Parathyroid adenoma (tissue), 2 donors: ENCODE results near the gene SCFD2.

Experiments used
- H2AFZ ChIP-seq: fragments of 300-600 bp; sonication (generic); one replicate; pipeline ENCODE4 v1.7.0; 2017; ENCODE audit warnings: antibody characterized with exemption, mild to moderate bottlenecking
- H3K27ac ChIP-seq: fragments of 300-600 bp; sonication (generic); one replicate; pipeline ENCODE4 v1.7.0; 2017
- H3K27me3 ChIP-seq: fragments of 300-600 bp; sonication (generic); one replicate; pipeline ENCODE4 v1.7.0; 2017; ENCODE audit warnings: low read length; ENCODE audit not compliant: control insufficient read depth, insufficient read depth
- H3K36me3 ChIP-seq: fragments of 300-600 bp; sonication (generic); one replicate; pipeline ENCODE4 v1.7.0; 2017; ENCODE audit warnings: low read length; ENCODE audit not compliant: control insufficient read depth, insufficient read depth
- H3K4me1 ChIP-seq: fragments of 300-600 bp; sonication (generic); one replicate; pipeline ENCODE4 v1.7.0; 2017; ENCODE audit warnings: control low read depth
- H3K4me2 ChIP-seq: fragments of 300-600 bp; sonication (generic); one replicate; pipeline ENCODE4 v1.7.0; 2017; ENCODE audit warnings: low read length
- H3K4me3 ChIP-seq: fragments of 300-600 bp; sonication (generic); one replicate; pipeline ENCODE4 v1.7.0; 2017; ENCODE audit warnings: low read depth, low read length
- H3K79me2 ChIP-seq: fragments of 300-600 bp; sonication (generic); one replicate; pipeline ENCODE4 v1.7.0; 2017; ENCODE audit warnings: control low read depth
- H3K9ac ChIP-seq: fragments of 300-600 bp; sonication (generic); one replicate; pipeline ENCODE4 v1.7.0; 2017; ENCODE audit warnings: mild to moderate bottlenecking
- H3K9me3 ChIP-seq: fragments of 300-600 bp; sonication (generic); one replicate; pipeline ENCODE4 v1.7.0; 2017; ENCODE audit warnings: low read length; ENCODE audit not compliant: control insufficient read depth
- CTCF ChIP-seq: fragments of 300-600 bp; sonication (generic); IDR thresholded peaks from one replicate; pipeline ENCODE4 v1.7.0; 2017; ENCODE audit warnings: antibody characterized with exemption, mild to moderate bottlenecking
- donor health status: primary hyperparathyroidism.

SCFD2 gene

DNA sequence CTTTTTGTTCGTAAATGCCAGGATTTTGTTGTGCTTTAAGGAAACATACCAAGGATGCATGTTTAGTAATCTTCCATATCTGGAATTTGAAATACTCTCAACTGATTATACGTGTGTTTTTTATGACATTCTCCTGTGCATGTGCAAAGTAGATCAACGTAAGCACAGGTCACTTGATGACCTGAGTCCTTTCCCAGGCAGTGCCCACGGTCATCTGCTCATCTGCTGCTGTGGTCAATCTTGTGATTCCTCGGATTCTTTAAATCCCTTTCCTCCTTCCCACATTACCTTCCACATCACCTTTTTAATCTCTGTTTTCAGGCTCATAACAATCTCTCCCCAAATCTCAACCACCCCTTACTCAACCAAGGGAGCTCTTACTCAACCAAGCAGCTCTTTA lies 399.7 kb downstream of the SCFD2 start:
- H3K4me1 ChIP-seq: no peaks in the 10 kb centered on the region
- H3K27me3 ChIP-seq: no peaks in the 10 kb centered on the region
- H3K9me3 ChIP-seq: no peaks in the 10 kb centered on the region
- H2AFZ ChIP-seq: no peak overlapping the region
- H3K36me3 ChIP-seq: no peaks in the 10 kb centered on the region
- TF ChIP-seq CTCF: no peak
- H3K79me2 ChIP-seq: no peaks in the 10 kb centered on the region
- no peak overlapping the region for H3K9ac ChIP-seq
- no peak overlapping the region for H3K4me2 ChIP-seq
- no peak overlapping the region for H3K27ac ChIP-seq
- no peak overlapping the region for H3K4me3 ChIP-seq

GRCh38 chr4:52964561-52965101 lies 401.2 kb downstream of the SCFD2 start:
- H3K36me3 ChIP-seq: no peaks in the 10 kb centered on the region
- no peak overlapping the region for H3K9ac ChIP-seq
- no peak overlapping the region for H3K27ac ChIP-seq
- no peak for TF ChIP-seq CTCF
- no peaks in the 10 kb centered on the region for H3K9me3 ChIP-seq
- no peaks in the 10 kb centered on the region for H3K27me3 ChIP-seq
- H3K4me2 ChIP-seq: no peak overlapping the region
- no peak overlapping the region for H2AFZ ChIP-seq
- no peaks in the 10 kb centered on the region for H3K79me2 ChIP-seq
- no peak overlapping the region for H3K4me3 ChIP-seq
- H3K4me1 ChIP-seq: no peaks in the 10 kb centered on the region

DNA sequence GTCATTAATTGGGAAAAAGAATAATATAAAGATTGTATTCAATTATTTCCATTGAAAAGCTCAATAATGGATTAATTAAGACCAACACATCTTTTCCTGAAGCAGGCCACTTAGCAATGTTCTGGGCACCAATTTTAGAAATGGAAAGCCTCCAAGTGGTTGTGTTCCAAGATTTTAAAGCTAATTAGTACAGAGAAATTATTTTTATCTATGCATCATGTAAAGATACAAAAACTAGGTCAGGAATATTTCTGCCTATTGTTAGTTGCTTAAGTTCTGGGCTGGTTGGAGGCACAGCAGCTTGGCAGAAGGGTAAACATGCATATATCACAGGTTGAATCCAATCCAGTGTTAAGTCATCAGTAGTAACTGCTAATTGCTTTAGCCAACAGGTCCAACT lies 401.9 kb downstream of the SCFD2 start:
- Histone ChIP-seq H3K27ac (no peak overlapping the region), H3K4me3 (no peak overlapping the region), H3K9ac (no peak overlapping the region), H3K4me1 (no peaks in the 10 kb centered on the region), H3K79me2 (no peaks in the 10 kb centered on the region), H3K27me3 (no peaks in the 10 kb centered on the region), H3K4me2 (no peak overlapping the region), H3K9me3 (no peaks in the 10 kb centered on the region), H2AFZ (no peak overlapping the region), H3K36me3 (no peaks in the 10 kb centered on the region)
- TF ChIP-seq CTCF: no peak

- TF ChIP-seq CTCF: no peak
- Histone ChIP-seq H3K4me3 (no peak overlapping the region), H3K27me3 (no peaks in the 10 kb centered on the region), H3K4me1 (no peaks in the 10 kb centered on the region), H3K79me2 (no peaks in the 10 kb centered on the region), H2AFZ (no peak overlapping the region), H3K9me3 (no peaks in the 10 kb centered on the region), H3K27ac (no peak overlapping the region), H3K4me2 (no peak overlapping the region), H3K9ac (no peak overlapping the region), H3K36me3 (no peaks in the 10 kb centered on the region)
Measured at GRCh38 chr4:52962721-52963120, 403.1 kb downstream of the SCFD2 start.

DNA sequence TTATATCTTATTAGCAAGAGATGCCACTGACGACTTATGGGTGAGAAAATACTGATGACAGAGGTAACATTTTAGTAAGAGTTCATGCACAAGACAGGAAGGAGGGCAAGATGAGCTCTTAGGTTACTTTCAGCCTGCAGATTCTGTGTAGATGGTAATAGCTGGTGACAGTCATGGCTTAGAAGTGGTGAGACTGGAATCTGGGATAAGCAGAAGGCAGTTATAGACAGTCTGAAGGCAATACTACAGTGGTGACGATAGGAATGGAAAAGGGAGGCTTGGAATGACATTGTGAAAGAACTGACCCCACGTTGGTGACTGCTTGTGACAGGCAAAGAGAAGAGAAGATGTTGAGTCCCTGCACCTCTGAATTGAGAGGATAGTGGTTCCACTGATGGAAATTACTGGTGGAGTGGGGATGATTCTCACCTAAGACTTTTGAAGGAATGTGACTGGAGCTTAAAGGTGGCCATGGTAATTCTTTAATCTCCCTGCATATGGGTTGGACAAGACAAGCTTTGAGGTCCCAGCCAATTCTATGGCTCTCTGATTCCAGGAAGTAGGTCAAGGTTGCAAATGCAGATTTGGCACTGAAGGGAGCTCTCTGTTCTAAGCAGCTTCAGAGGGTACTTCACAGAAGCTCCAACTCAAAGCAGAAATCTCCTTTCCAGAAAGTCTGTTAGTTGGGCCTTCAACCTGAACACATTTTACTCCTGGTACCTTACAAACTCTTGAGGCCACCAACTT lies 404.0 kb downstream of the SCFD2 start:
- H3K4me1 ChIP-seq: no peaks in the 10 kb centered on the region
- no peak overlapping the region for H3K4me3 ChIP-seq
- H2AFZ ChIP-seq: no peak overlapping the region
- TF ChIP-seq CTCF: no peak
- H3K9ac ChIP-seq: no peak overlapping the region
- no peaks in the 10 kb centered on the region for H3K27me3 ChIP-seq
- H3K27ac ChIP-seq: no peak overlapping the region
- H3K79me2 ChIP-seq: no peaks in the 10 kb centered on the region
- H3K36me3 ChIP-seq: no peaks in the 10 kb centered on the region
- no peaks in the 10 kb centered on the region for H3K9me3 ChIP-seq
- H3K4me2 ChIP-seq: no peak overlapping the region
